ENCODE results near the gene MAP1LC3C. TPM values are rescaled to one million over a fixed set of nuclear protein-coding genes. Genes with fewer than 3 reads are reported as not detected.
A peak's percentile ranks its signal among the peaks of the same experiment; 100 is the strongest.
"Not testable (repeated sequence)": the region's sequence is repeated elsewhere in the genome, so short reads cannot be mapped to it uniquely, and the experiment has no call there.

Gene MAP1LC3C
- total RNA-seq, 1 donor from 2014 or later: 0.32 TPM

GRCh38 chr1:241997401-241997998 lies 1.4 kb downstream of the MAP1LC3C start:
- DNase-seq (ENCODE audit: low spot score): no peak
- intact Hi-C loops (cut with DNase I): loop anchor here (5.0 to 10.0 kb wide), 3 partner anchors 100 to 463 kb away; partner anchors contain the start of gene KMO

GRCh38 chr1:241994171-241994570 lies 4.7 kb downstream of the MAP1LC3C start:
- DNase-seq (ENCODE audit: low spot score): no peak
- intact Hi-C loops (cut with DNase I): loop anchor here (10.0 kb wide), 2 partner anchors 379 to 459 kb away; partner anchors contain the start of gene KMO

DNA sequence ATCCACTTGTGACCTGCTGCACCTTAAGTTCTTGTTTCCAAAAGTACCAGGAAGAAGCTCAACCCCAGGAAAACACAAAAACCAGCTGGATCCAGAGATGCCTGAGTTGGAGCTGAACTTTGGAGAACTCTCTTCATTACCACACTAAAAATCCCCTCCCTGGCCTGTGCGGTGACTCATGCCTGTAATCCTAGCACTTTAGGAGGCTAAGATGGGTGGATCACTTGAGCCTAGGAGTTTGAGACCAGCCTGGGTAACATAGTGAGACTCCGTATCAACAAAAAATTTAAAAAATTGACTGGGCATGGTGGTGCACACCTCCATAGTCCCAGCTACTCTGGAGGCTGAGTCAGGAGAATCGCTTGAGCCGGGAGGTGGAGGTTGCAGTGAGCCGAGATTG lies 6.2 kb downstream of the MAP1LC3C start:
- intact Hi-C loops (cut with DNase I): loop anchor here (10.0 kb wide), 2 partner anchors 378 to 458 kb away; partner anchors contain the start of gene KMO
- DNase-seq (ENCODE audit: low spot score): no peak

DNA sequence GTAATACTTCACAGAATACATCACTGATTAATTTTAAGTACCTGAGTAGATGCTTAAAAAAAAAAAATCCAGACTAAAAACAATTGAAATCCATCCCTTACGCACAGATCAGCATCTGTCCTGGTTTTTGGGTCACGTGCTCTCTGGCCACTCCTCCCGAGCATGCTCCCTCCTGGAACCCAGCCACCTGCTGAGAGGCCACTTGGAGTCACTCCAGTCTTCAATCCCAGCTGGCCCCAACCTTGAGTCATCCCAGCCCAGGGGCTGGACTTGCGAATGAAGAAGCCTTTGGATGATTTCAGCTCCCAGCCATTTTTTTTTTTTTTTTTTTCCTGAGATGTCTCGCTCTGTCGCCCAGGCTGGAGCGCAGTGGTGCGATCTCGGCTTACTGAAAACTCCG lies 8.9 kb downstream of the MAP1LC3C start:
- DNase-seq (ENCODE audit: low spot score): peak; percentile 79
- intact Hi-C loops (cut with DNase I): loop anchor here (10.0 kb wide), 2 partner anchors 375 to 455 kb away; partner anchors contain the start of gene KMO

GRCh38 chr1:241988389-241988930 lies 10.4 kb downstream of the MAP1LC3C start:
- DNase-seq (ENCODE audit: low spot score); intact Hi-C loops (cut with DNase I): not testable (repeated sequence)

GRCh38 chr1:241985787-241986186 lies 13.1 kb downstream of the MAP1LC3C start:
- no peak for DNase-seq (ENCODE audit: low spot score)

GRCh38 chr1:241979926-241980325 lies 19.0 kb downstream of the MAP1LC3C start:
- intact Hi-C loops (cut with DNase I): no loop called here
- DNase-seq (ENCODE audit: low spot score): no peak

More at GRCh38 chr1:241985787-241986186, 13.1 kb downstream of the MAP1LC3C start:
- intact Hi-C loops (cut with DNase I): no loop called here

DNA sequence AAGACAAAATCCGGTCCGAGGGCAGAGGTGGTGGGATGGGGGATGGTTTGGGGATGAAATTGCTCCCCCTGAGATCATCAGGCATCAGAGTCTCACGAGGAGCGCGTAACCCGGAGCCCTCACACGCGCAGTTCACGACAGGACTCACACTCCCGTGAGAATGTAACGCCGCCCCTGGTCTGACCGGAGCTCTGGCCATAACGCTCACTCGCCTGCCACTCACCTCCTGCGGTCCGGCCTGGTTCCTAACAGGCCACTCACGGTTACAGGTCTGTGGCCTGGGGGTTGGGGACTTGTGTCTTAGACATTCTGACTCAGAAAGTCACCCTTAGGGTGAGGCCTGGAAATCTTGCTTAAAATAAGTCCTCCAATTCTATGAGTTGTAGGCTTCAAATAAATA lies 19.8 kb downstream of the MAP1LC3C start:
- DNase-seq (ENCODE audit: low spot score): no peak
- intact Hi-C loops (cut with DNase I): no loop called here

GRCh38 chr1:241976229-241976628 lies 22.7 kb downstream of the MAP1LC3C start:
- intact Hi-C loops (cut with DNase I): no loop called here
- no peak for DNase-seq (ENCODE audit: low spot score)

DNA sequence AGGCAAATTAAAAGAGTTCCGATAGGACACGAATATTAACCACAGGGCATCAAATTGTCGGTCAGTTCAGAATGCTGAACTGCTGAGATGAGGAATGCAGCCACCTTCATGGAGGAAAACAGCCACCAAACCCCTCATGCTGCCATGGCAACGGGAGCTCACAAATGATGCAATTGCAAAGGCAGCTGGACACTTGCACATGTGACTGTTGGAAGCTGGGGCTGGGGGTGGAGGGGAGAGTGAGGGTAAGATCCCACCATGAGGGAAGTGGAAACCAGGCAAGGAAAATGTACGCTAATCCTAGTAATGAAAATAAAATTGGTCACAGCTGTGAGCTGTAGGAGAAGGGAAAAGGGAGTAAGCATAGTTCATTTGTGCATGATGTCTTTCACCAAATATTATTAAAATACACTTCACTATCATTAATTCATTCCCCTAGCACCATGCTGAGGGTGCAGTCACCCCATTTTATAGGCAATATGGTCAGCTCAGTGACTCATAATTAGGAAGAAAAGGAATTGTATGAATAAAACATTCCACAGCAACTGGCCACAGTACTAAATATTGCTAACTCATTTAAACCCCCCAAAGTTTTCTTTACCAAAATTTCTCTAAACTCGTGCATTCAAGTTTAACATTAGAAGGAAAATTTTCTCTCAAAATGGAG lies 26.1 kb downstream of the MAP1LC3C start:
- no peak for DNase-seq (ENCODE audit: low spot score)
- intact Hi-C loops (cut with DNase I): no loop called here

DNA sequence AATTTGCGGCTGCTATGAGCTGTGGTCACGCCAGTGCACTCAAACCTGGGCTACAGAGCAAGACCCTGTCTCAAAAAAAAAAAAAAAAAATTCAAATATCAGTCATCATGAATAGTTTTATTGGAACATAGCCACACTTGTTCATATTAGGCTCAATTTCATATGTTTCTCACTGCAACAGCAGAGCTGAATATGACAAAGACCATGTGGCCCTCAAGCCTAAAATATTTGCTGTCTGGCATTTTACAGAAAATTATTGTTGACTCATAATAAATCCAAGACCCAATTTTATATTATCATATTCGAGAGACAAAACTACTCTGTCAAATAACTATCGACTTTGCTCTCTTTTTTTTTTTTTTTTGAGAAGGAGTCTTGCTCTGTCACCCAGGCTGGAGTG lies 30.3 kb downstream of the MAP1LC3C start:
- intact Hi-C loops (cut with DNase I): no loop called here

DNA sequence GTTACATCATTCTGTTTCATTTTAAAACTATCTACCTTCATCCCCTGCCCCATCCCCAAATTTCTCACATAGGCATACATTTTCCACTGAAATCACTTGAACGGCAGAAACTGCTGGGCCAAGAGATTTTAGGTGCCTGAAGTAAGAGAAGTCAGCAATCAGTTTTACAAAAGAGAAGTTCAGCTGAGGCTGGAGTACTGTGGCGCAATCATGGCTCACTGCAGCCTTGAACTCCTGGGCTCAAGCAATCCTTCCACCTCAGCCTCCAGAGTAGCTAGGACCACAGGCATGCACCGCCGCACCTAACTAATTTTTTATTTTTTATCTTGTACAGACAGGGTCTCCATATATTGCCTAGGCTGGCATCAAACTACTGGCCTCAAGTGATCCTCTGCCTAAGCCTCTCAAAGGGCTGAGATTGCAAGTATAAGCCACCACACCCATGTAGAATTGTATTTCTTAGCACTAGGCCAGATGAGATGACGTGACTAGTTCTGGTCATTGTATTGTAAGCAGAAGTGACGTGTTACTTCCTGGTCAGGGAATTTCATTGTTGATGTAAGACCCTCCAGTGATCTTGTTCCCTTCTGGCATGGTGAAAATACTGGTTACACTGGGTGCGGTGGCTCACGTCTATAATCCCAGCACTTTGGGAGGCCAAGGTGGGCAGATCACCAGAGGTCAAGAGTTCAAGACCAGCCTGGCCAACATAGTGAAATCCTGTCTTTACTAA lies 34.2 kb downstream of the MAP1LC3C start:
- DNase-seq (ENCODE audit: low spot score): no peak
- intact Hi-C loops (cut with DNase I): no loop called here

More for the DNA sequence above, 30.3 kb downstream of the MAP1LC3C start:
- no peak for DNase-seq (ENCODE audit: low spot score)

- intact Hi-C loops (cut with DNase I): no loop called here
- DNase-seq (ENCODE audit: low spot score): no peak
Observed at GRCh38 chr1:241963722-241964121, 35.2 kb downstream of the MAP1LC3C start.

DNA sequence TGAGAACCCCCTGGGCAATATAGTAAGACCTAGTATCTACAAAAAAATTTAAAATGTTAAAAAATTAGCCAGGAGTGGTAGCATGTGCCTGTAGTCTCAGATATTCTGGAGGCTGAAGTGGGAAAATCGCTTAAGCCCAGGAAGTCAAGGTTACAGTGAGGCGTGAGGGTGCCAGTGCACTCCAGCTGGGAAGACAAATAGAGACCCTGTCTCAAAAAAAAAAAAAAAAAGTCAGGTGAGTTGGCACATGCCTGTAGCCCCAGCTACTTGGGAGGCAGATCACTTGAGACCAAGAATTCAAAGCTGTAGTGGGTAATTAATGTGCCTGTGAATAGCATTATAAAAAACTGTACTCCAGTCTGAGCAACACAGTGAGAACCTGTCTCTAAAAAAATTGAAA lies 36.7 kb downstream of the MAP1LC3C start:
- DNase-seq (ENCODE audit: low spot score): no peak
- intact Hi-C loops (cut with DNase I): no loop called here

DNA sequence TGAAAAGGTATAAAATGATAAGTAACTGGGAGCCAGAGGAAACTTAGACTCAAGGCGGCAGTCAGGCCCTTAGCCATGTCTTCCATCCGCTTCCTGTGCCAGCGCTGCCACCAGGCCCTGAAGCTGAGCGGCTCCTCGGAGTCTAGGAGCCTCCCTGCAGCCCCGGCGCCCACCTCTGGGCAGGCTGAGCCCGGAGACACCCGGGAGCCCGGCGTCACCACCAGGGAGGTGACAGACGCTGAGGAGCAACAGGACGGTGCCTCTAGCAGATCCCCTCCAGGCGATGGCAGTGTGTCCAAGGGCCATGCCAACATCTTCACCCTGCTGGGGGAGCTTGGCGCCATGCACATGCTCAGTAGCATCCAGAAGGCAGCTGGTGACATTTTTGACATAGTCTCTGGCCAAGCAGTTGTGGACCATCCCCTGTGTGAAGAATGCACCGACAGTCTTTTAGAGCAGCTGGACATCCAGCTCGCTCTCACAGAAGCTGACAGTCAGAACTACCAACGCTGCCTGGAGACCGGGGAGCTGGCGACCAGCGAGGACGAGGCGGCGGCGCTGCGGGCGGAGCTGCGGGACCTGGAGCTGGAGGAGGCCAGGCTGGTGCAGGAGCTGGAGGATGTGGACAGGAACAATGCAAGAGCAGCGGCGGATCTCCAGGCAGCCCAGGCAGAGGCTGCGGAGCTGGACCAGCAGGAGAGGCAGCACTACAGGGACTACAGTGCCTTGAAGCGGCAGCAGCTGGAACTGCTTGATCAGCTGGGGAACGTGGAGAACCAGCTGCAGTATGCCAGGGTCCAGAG lies 41.0 kb downstream of the MAP1LC3C start, which contains the start of gene BECN2:
Gene BECN2 (plus strand): TSS at position 76 of the 803 bp plus-strand sequence. CDS start 0 bp downstream, at position 76.
- intact Hi-C loops (cut with DNase I): no loop called here
- DNase-seq (ENCODE audit: low spot score): no peak

DNA sequence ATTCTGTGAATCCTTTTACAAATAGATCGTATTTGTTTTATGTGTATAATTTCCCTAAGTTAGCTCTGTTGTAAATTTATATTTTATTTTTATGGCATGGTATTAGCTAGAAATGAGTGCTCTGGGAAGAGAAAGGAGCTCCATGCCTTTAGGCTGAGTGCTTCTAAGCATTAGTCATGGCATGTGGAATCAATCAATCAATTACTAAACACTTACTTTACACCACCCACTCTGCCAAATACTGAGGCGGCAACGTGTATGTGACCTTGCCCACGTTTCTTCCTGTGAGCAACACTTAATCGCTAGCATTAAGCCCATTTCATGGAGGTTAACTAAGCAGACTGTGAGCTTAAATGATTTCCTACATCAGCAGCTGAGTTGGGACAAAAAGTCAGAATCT lies 48.5 kb downstream of the MAP1LC3C start:
- intact Hi-C loops (cut with DNase I): no loop called here
- DNase-seq (ENCODE audit: low spot score): no peak

DNA sequence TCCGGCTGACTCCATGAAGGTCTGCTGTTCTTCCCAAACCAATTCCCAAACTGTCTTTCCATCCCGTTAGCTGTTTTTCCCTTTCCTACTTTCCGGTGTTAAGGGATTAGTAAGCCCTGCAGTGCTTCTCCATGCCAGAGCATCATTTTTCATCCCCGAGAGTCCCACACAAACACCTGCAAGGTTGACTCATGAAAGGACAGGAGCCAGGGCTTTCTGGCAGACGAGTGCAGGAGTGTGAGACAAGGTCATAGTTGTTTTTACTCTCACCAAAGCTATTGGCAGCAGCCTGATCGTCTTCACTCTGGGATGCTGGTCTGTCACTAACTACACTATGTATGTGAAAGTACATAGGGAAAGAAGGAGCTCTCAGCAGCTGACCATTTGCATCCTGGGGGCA lies 51.5 kb downstream of the MAP1LC3C start:
- intact Hi-C loops (cut with DNase I): no loop called here
- DNase-seq (ENCODE audit: low spot score): no peak
